GM15510 (cell line): ENCODE measurements around the gene PKDREJ.

Source experiments
- POLR2A ChIP-seq: IDR thresholded peaks from 3 replicates; pipeline ENCODE4 v1.6.1; 2011; ENCODE audit warnings: borderline replicate concordance; ENCODE audit not compliant: insufficient read length; ENCODE audit errors: extremely low read depth

PKDREJ gene

DNA sequence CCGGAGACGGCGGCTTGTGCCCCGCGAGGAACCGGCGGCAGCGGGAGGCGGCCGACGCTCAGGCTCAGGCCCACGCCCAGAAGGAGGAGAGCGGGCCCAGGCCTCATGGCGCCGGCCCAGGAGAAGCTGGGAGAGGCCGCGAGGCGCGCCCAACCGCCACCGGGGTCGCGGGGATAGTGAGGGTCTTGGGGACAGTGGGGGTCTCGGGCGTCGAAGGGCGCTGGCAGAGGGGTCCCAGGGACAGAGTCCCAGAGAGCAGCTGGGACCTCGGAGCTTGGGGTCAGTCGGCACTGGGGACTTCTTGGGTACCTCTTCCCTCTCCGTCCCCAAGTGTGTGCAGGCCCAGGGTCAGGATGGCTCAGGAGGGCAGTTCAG is at the start of gene PKDREJ:
TSS of gene PKDREJ (minus strand) at position 128 of the 375 bp plus-strand sequence. CDS start at position 107, 21 bp downstream.
- TF ChIP-seq POLR2A, result no peak

GRCh38 chr22:46312056-46312455 is 48.9 kb upstream of the PKDREJ start:
- no peak for TF ChIP-seq POLR2A

DNA sequence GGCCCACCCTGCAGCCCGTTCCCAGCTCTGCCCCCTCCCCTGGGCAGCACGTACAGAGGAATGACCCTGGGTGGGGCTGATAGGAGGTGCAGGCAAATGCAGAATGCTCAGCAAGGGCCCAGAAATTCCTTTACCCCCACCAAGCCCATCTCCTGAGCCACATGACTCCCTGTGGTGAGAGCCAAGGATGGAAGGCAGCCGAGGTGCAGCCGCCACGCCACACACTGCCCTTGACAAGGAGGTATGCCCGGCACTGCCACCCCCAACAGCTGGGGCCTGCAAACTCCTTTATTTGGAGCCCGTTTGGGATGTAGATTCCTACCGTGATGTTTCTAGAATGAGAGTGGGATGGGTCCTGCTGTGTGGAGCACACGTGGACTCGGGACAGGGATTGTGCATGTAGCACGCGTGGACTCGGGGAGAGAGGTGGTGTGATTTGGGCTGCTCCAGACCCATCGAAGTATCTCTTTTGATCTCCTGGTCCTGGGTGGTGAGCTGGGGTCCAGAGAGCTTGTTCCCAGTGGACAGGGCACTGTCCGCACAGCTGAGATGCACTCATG is 46.5 kb upstream of the PKDREJ start:
- TF ChIP-seq POLR2A, result no peak

DNA sequence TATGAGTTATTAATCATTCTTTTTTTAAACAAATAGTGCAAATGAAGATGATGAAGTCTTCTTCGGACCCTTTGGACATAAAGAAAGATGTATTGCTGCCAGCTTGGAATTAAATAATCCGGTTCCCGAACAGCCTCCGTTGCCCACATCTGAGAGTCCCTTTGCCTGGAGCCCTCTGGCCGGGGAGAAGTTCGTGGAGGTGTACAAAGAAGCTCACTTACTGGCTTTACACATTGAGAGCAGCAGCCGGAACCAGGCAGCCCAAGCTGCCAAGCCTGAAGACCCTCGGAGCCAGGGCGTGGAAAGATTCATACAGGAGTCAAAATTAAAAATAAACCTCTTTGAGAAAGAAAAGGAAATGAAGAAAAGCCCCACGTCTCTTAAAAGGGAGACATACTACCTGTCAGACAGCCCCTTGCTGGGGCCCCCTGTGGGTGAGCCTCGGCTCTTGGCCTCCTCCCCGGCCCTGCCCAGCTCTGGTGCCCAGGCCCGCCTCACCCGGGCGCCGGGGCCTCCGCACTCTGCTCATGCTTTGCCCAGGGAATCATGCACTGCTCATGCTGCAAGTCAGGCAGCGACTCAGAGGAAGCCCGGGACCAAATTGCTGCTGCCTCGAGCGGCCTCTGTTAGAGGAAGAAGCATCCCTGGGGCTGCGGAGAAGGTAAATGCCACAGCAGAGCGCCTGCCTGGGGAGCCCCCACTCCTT is 45.3 kb upstream of the PKDREJ start:
- no peak for TF ChIP-seq POLR2A

DNA sequence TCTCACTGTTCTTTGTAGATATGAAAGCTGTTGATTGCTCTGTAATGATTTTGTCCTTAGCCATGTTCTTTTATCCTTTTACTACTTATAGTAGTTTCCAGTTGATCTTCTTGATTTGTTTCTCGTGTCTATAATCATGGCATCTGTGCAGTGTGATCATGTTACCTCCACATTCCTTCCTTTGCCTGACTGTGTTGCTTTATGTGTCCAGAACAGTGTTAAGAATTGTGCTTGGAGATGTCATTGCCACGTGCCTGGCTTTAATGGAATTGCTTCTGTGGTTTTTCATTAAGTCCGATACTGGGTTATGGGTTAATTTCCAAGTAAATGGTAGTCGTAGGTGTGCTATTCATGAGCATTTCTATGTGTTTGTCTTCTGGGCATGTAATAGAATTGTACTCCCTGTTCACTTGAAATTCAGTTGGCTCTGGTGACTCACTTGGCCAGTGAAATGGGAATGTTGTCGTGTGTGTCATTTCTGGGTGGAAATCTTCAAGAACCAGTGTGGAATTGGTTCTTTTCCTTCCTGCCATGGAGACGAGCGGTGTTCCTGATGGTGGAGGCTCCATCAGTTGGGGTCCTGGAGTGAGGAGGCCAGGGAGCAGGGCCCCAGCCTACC is 40.3 kb upstream of the PKDREJ start:
- no peak for TF ChIP-seq POLR2A

GRCh38 chr22:46300491-46300890 is 37.3 kb upstream of the PKDREJ start:
- TF ChIP-seq POLR2A, result no peak

GRCh38 chr22:46299101-46299500 is 36.0 kb upstream of the PKDREJ start:
- no peak for TF ChIP-seq POLR2A

- no peak for TF ChIP-seq POLR2A
Observed at GRCh38 chr22:46297151-46297812, 34.1 kb upstream of the PKDREJ start.

GRCh38 chr22:46296257-46297150 is 33.4 kb upstream of the PKDREJ start, which contains the start of gene GTSE1:
TSS of gene GTSE1 (plus strand) at chr22:46296870. CDS start at chr22:46297401, 531 bp downstream.
- TF ChIP-seq POLR2A, result peak; percentile 74

DNA sequence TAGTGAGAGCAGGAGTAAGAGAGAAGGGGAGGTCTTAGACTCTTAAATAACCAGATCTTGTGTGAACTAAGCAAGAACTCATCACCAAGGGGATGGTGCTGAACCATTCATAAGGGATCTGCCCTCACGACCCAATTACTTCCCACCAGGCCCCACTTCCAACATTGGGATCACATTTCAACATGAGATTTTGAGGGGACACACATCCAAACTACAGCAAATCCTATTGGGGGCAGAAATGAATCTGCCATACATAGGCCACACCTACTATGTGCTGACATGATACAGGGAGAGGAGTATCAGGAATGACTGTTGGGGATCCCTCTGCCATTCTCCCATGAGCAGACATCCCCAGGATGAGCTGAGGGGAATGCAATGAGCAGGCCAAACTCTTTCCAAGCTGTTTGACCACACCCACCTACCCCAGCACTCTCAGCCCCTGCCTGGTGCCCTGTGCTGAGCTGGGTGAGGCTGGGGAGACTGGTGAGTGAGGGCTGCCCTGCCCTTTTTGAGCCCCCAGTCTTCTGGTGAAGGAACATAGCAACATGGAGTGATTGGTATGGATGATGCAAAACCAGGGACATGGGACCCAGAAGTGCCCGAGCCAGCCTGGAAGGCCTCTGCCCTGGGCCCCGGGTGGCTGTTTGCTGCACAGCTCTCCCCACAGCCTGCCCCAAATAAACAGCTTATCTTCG is 32.3 kb upstream of the PKDREJ start:
- no peak for TF ChIP-seq POLR2A

DNA sequence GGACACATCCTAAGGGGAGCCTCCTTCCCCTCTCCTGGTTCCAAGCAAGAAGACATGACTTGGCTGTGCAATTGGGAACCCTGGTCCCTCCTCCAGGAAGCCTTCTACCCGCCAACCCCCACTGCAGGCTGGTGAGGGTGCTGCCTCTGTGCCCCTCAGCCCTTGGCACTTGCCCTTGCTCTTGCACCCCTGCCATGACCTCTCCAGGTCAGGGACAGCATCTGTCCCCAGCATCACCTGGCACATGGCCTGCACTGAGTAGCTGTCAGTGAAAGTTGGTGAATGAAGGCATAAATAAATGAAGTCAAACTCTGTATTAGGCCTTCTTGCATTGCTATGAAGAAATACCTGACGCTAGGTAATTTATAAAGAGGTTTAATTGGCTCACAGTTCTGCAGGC is 31.6 kb upstream of the PKDREJ start:
- no peak for TF ChIP-seq POLR2A

GRCh38 chr22:46293577-46294260 is 30.6 kb upstream of the PKDREJ start:
- no peak for TF ChIP-seq POLR2A

DNA sequence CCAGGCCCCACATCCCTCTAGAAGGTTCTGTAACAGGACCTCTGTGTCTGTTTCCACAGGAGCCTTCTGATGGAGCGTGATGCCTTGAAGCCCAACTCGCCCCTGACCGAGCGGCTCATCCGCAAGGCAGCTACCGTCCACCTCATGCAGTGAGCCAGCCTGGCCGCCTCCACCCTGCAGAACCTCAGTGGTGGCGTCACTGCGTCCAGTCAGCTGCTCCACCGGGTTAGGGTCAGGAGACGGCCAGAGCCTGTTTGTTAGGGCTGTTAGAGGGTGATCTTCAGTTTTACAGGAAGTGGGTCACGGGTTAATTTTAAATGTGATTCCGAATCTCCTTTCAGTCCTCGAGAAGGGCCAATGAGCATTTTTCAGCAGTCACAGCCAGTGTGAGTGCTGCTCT is 29.6 kb upstream of the PKDREJ start:
- no peak for TF ChIP-seq POLR2A
